Fibroblast of skin of right biceps (primary cell): ENCODE results near the gene BPGM.

Source experiments
- DNase-seq: peaks from one replicate; pipeline ENCODE4 v3.0.0-alpha.2; 2013

Gene BPGM

GRCh38 chr7:134699021-134699818 lies 52.6 kb downstream of the BPGM start:
- DNase-seq, result no peak

GRCh38 chr7:134699899-134700298 lies 53.2 kb downstream of the BPGM start:
- peak; percentile 47 for DNase-seq

GRCh38 chr7:134701272-134701671 lies 54.6 kb downstream of the BPGM start:
- DNase-seq, result peak; percentile 56

- DNase-seq, result no peak
Measured at GRCh38 chr7:134702366-134703240, 56.0 kb downstream of the BPGM start.

- no peak for DNase-seq
Measured at GRCh38 chr7:134703241-134703594, 56.6 kb downstream of the BPGM start.

- DNase-seq, result no peak
Measured at GRCh38 chr7:134703782-134704181, 57.1 kb downstream of the BPGM start.

- DNase-seq, result no peak
Measured at GRCh38 chr7:134704827-134705226, 58.2 kb downstream of the BPGM start.

- no peak for DNase-seq
Measured at GRCh38 chr7:134705716-134706115, 59.1 kb downstream of the BPGM start.

GRCh38 chr7:134706468-134706867 lies 59.8 kb downstream of the BPGM start:
- no peak for DNase-seq

GRCh38 chr7:134707663-134708378 lies 61.2 kb downstream of the BPGM start:
- DNase-seq, result no peak

GRCh38 chr7:134708692-134709091 lies 62.0 kb downstream of the BPGM start:
- no peak for DNase-seq

GRCh38 chr7:134709197-134709596 lies 62.5 kb downstream of the BPGM start:
- peak; percentile 70 for DNase-seq

- no peak for DNase-seq
Measured at GRCh38 chr7:134710511-134710853, 63.8 kb downstream of the BPGM start.

- peak; percentile 69 for DNase-seq
Measured at GRCh38 chr7:134710854-134711624, 64.4 kb downstream of the BPGM start.

GRCh38 chr7:134712196-134712595 lies 65.5 kb downstream of the BPGM start:
- DNase-seq, result peak; percentile 75

- no peak for DNase-seq
Measured at GRCh38 chr7:134714470-134715205, 68.0 kb downstream of the BPGM start.

- DNase-seq, result no peak
Measured at GRCh38 chr7:134718211-134718875, 71.7 kb downstream of the BPGM start.

- peak; percentile 72 for DNase-seq
Measured at GRCh38 chr7:134720091-134720935, 73.7 kb downstream of the BPGM start.

- no peak for DNase-seq
Measured at GRCh38 chr7:134721171-134721570, 74.5 kb downstream of the BPGM start.

GRCh38 chr7:134722786-134723322 lies 76.2 kb downstream of the BPGM start:
- no peak for DNase-seq
